ENCODE results near the gene TOM1L2. TPM values are rescaled to one million over a fixed set of nuclear protein-coding genes. Genes with fewer than 3 reads are reported as not detected.

TOM1L2 gene
- total and polyA plus RNA-seq, 2 experiments from 2014 or later, result 21.5 to 29.6 TPM

DNA sequence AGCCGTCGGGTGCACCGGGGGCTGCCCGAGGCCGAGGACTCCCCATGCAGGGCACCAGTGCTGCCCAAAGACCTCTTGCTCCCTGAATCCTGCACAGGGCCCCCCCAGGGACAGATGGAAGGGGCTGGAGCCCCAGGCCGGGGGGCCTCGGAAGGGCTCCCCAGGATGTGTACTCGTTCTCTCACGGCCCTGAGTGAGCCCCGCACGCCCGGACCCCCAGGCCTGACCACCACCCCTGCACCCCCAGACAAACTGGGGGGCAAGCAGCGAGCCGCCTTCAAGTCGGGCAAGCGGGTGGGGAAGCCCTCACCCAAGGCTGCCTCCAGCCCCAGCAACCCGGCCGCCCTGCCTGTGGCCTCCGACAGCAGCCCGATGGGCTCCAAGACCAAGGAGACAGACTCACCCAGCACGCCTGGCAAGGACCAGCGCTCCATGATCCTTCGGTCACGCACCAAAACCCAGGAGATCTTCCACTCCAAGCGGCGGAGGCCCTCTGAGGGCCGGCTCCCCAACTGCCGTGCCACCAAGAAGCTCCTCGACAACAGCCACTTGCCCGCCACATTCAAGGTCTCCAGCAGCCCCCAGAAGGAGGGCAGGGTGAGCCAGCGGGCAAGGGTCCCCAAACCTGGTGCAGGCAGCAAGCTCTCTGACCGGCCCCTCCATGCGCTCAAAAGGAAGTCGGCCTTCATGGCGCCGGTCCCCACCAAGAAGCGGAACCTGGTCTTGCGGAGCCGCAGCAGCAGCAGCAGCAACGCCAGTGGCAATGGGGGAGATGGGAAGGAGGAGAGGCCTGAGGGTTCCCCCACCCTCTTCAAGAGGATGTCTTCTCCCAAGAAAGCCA lies 176.0 kb downstream of the TOM1L2 start:
- H3K4me3 ChIP-seq, result no peak overlapping the region
- no peaks in the 10 kb centered on the region for H3K36me3 ChIP-seq (replicated peaks; ENCODE audit: insufficient read depth, low read depth)
- H3K4me2 ChIP-seq, result no peak overlapping the region
- TF ChIP-seq, protein P1, sequence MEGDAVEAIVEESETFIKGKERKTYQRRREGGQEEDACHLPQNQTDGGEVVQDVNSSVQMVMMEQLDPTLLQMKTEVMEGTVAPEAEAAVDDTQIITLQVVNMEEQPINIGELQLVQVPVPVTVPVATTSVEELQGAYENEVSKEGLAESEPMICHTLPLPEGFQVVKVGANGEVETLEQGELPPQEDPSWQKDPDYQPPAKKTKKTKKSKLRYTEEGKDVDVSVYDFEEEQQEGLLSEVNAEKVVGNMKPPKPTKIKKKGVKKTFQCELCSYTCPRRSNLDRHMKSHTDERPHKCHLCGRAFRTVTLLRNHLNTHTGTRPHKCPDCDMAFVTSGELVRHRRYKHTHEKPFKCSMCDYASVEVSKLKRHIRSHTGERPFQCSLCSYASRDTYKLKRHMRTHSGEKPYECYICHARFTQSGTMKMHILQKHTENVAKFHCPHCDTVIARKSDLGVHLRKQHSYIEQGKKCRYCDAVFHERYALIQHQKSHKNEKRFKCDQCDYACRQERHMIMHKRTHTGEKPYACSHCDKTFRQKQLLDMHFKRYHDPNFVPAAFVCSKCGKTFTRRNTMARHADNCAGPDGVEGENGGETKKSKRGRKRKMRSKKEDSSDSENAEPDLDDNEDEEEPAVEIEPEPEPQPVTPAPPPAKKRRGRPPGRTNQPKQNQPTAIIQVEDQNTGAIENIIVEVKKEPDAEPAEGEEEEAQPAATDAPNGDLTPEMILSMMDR (IDR thresholded peaks at IDR 0.05; ENCODE audit: poor library complexity), result no peak
- no peak for TF ChIP-seq EZH2 (IDR thresholded peaks at IDR 0.05; ENCODE audit: borderline replicate concordance)
- TF ChIP-seq EZH2phosphoT487 (IDR thresholded peaks at IDR 0.05; ENCODE audit: low read depth, severe bottlenecking, unreplicated experiment), result no peak
- H4K20me1 ChIP-seq (ENCODE audit: insufficient read depth, poor library complexity, severe bottlenecking), result peaks cover 59% of the 10 kb centered on the region
- no peak for DNase-seq (ENCODE audit: low spot score)
- no peaks in the 10 kb centered on the region for H3K9me2 ChIP-seq (replicated peaks; ENCODE audit: insufficient read depth)
- peaks cover 23% of the 10 kb centered on the region for H3K79me2 ChIP-seq
- no peaks in the 10 kb centered on the region for H3K27me3 ChIP-seq
- 99% methylated on average over 33 of the region's 40 CpGs for WGBS (ENCODE audit: low lambda C conversion rate, missing lambda C conversion rate)
- H3K9me3 ChIP-seq (ENCODE audit: low read depth), result no peaks in the 10 kb centered on the region
- no peak overlapping the region for H3K27ac ChIP-seq
- H2AFZ ChIP-seq, result no peak overlapping the region
- H3K4me1 ChIP-seq (ENCODE audit: insufficient read depth), result peaks cover 18% of the 10 kb centered on the region

DNA sequence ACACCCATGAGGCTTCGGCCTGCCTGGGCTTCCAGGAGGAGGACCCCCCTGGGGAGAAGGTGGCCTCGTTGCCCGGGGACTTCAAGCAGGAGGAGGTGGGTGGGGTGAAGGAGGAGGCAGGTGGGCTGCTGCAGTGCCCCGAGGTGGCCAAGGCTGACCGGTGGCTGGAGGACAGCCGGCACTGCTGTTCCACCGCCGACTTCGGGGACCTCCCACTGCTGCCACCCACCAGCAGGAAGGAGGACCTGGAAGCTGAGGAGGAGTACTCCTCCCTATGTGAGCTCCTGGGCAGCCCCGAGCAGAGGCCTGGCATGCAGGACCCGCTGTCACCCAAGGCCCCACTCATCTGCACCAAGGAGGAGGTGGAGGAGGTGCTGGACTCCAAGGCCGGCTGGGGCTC lies 176.9 kb downstream of the TOM1L2 start:
- peaks cover 64% of the 10 kb centered on the region for H4K20me1 ChIP-seq (ENCODE audit: insufficient read depth, poor library complexity, severe bottlenecking)
- H3K4me2 ChIP-seq, result no peak overlapping the region
- 99% methylated on average over 10 of the region's 12 CpGs for WGBS (ENCODE audit: low lambda C conversion rate, missing lambda C conversion rate)
- no peak overlapping the region for H2AFZ ChIP-seq
- no peaks in the 10 kb centered on the region for H3K27me3 ChIP-seq
- H3K36me3 ChIP-seq (replicated peaks; ENCODE audit: insufficient read depth, low read depth), result no peaks in the 10 kb centered on the region
- no peak overlapping the region for H3K27ac ChIP-seq
- H3K9me3 ChIP-seq (ENCODE audit: low read depth), result no peaks in the 10 kb centered on the region
- H3K79me2 ChIP-seq, result peaks cover 32% of the 10 kb centered on the region
- H3K4me1 ChIP-seq (ENCODE audit: insufficient read depth), result peaks cover 19% of the 10 kb centered on the region
- no peak for TF ChIP-seq EZH2phosphoT487 (IDR thresholded peaks at IDR 0.05; ENCODE audit: low read depth, severe bottlenecking, unreplicated experiment)
- TF ChIP-seq, protein P1 (IDR thresholded peaks at IDR 0.05; ENCODE audit: poor library complexity), result no peak
- TF ChIP-seq EZH2 (IDR thresholded peaks at IDR 0.05; ENCODE audit: borderline replicate concordance), result no peak
- no peak overlapping the region for H3K4me3 ChIP-seq
- H3K9me2 ChIP-seq (replicated peaks; ENCODE audit: insufficient read depth), result no peaks in the 10 kb centered on the region
- DNase-seq (ENCODE audit: low spot score), result no peak

DNA sequence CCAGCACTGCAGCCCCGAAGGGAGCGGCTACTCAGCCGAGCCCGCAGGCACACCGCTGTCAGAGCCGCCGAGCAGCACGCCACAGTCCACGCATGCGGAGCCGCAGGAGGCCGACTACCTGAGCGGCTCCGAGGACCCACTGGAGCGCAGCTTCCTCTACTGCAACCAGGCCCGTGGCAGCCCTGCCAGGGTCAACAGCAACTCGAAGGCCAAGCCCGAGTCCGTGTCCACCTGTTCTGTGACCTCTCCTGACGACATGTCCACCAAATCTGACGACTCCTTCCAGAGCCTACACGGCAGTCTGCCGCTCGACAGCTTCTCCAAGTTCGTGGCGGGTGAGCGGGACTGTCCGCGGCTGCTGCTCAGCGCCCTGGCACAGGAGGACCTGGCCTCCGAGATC lies 177.8 kb downstream of the TOM1L2 start:
- Histone ChIP-seq H3K4me3 (no peak overlapping the region), H2AFZ (no peak overlapping the region), H3K27ac (no peak overlapping the region), H4K20me1 (ENCODE audit: insufficient read depth, poor library complexity, severe bottlenecking) (peaks cover 73% of the 10 kb centered on the region), H3K36me3 (replicated peaks; ENCODE audit: insufficient read depth, low read depth) (no peaks in the 10 kb centered on the region), H3K4me2 (no peak overlapping the region), H3K4me1 (ENCODE audit: insufficient read depth) (peaks cover 28% of the 10 kb centered on the region), H3K79me2 (peaks cover 41% of the 10 kb centered on the region), H3K9me2 (replicated peaks; ENCODE audit: insufficient read depth) (no peaks in the 10 kb centered on the region), H3K9me3 (ENCODE audit: low read depth) (no peaks in the 10 kb centered on the region), H3K27me3 (no peaks in the 10 kb centered on the region)
- WGBS (ENCODE audit: low lambda C conversion rate, missing lambda C conversion rate), result 96% methylated on average over 31 of the region's 31 CpGs
- DNase-seq (ENCODE audit: low spot score), result no peak
- TF ChIP-seq EZH2 (IDR thresholded peaks at IDR 0.05; ENCODE audit: borderline replicate concordance) (no peak), EZH2phosphoT487 (IDR thresholded peaks at IDR 0.05; ENCODE audit: low read depth, severe bottlenecking, unreplicated experiment) (no peak)
- TF ChIP-seq, protein P1 (IDR thresholded peaks at IDR 0.05; ENCODE audit: poor library complexity), result no peak

MicroRNAs within 50 kb of the gene (microRNA counts, 767-probe panel; counts per million panel counts)
- microRNA hsa-miR-33b-5p, result not detected

Small RNA genes within 50 kb of the gene (microRNA-seq; reads per million reads assigned to microRNA genes)
- gene MIR33B (84.5 reads per million, percentile 59 among the genes with 10 or more reads in this experiment), gene MIR6777 (4.5 reads per million, percentile 5 among the genes with 10 or more reads in this experiment)

Small RNA genes within 50 kb of the gene (small RNA-seq; reads per million reads assigned to genes)
- gene MIR33B (1.9 reads per million, percentile 86 among the genes with 10 or more reads in this experiment), gene MIR6777 (0.40 reads per million, percentile 26 among the genes with 10 or more reads in this experiment)

Other genes with a start within 250 kb of the TOM1L2 start
- 47.0 and 57.1 TPM in 2 replicates for gene SREBF1, start 135.4 kb downstream of the TOM1L2 start, total RNA-seq
- gene SREBF1, start 135.4 kb downstream of the TOM1L2 start, polyA plus RNA-seq, result 107 and 140 TPM in 2 replicates
- 1.1 TPM in 2 replicates for gene DRC3, start 462 bp upstream of the TOM1L2 start, total RNA-seq
- gene DRC3, start 462 bp upstream of the TOM1L2 start, polyA plus RNA-seq, result 1.8 and 3.2 TPM in 2 replicates
- gene ATPAF2, start 66.8 kb upstream of the TOM1L2 start, total RNA-seq, result 16.8 and 17.9 TPM in 2 replicates
- gene ATPAF2, start 66.8 kb upstream of the TOM1L2 start, polyA plus RNA-seq, result 33.9 and 36.7 TPM in 2 replicates
- 7.1 and 8.2 TPM in 2 replicates for gene GID4, start 67.0 kb upstream of the TOM1L2 start, total RNA-seq
- 4.7 and 6.7 TPM in 2 replicates for gene GID4, start 67.0 kb upstream of the TOM1L2 start, polyA plus RNA-seq
- 31.4 and 35.9 TPM in 2 replicates for gene DRG2, start 115.5 kb upstream of the TOM1L2 start, total RNA-seq
- 36.6 and 38.4 TPM in 2 replicates for gene DRG2, start 115.5 kb upstream of the TOM1L2 start, polyA plus RNA-seq
- 1.2 and 2.4 TPM in 2 replicates for gene MYO15A, start 136.4 kb upstream of the TOM1L2 start, total RNA-seq
- gene MYO15A, start 136.4 kb upstream of the TOM1L2 start, polyA plus RNA-seq, result 2.8 and 4.7 TPM in 2 replicates
- 56.6 and 68.6 TPM in 2 replicates for gene ALKBH5, start 211.4 kb upstream of the TOM1L2 start, total RNA-seq
- 66.6 and 78.3 TPM in 2 replicates for gene ALKBH5, start 211.4 kb upstream of the TOM1L2 start, polyA plus RNA-seq